GM21825 (cell line): Measurements from ENCODE around the gene ENGASE.

Experiments
- ATAC-seq: cut with Tn5 transposase; IDR thresholded peaks from one replicate; pipeline ENCODE4 v1.9.1; 2021; ENCODE audit warnings: mild to moderate bottlenecking, moderate library complexity; ENCODE audit not compliant: unreplicated experiment

The ENGASE gene

DNA sequence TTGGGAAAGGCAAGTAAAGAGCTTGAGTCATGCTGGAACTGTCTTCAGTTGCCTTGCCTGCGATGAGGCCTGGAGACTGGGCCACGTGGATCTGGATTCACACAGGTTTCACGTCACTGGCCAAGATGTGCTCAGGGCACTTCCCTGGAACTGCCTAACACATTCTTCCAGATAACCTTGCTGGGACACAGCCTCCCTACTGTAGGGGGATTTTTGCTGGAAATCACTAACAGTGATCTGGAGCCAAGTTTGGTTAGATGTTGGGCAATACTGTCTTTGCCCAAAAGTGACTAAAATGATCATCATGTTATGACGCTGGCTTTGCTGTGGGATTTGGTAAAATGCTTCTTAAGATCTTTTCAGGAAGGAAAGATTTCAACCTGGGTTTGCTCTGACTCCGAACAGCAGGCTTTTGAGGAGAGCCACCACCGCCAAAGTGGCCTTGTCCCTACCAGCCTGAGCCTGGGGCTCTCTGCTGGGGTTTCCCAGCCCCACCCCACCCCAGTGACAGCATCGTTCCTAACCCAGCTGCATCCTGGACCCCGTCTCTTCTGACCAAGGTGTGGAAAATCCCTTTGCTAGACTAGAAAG is 36.0 kb upstream of the ENGASE start:
- no peak for ATAC-seq

DNA sequence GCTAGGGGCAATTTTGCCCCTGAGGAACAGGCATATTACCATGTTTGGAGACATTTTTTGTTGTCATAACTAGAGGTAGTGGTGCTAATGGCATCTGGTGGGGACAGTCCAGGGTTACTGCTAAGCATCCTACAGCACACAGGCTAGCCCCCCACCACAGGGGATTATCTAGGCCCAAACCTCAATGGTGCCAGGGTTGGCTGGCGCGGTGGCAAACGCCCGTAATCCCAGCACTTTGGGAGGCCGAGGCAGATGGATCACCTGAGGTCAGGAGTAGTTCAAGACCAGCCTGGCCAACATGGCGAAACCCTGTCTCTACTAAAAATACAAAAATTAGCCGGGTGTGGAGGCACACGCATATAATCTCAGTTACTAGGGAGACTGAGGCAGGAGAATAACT is 35.5 kb upstream of the ENGASE start:
- no peak for ATAC-seq

DNA sequence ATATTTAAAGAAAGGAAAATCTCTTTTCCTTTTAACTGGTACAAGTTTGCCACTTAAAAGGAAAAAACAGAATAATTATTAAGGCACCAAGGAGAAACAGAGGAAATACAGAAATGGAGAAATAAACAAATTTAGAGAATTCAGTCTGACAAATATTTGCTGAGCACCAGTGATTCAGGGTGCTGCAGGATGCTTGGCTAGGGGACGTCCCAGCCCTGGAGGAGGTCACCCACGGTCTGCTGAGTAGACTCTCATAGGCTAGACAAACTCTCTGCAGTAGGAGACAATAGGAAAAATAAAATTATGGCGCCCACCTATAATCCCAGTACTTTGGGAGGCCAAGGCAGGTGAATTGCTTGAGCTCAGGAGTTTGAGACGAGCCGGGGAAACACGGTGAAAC is 34.7 kb upstream of the ENGASE start:
- ATAC-seq, result no peak

DNA sequence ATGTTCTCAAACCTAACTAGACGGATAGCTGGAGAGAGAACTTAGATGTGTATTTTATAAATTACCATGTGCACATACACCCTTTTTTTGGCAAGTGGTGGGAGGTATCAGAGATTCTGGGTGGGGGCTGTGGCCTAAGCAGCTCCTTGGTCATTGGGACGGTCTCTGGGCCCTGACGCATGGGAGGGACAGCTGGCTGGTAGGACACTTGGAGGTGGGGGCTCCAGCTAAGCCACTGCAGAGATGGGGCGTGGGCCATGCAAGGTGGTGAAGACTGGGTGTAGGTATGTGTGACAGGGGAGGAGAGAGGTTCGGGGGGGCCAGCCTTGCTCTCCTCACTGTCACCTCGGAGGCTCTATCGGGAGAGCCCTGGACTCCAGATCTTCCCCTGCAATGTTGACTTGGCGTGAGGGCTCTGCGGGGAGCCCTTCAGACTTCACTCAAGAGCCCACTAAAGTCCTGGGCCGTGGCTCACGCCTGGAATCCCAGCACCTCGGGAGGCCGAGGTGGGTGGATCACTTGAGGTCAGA is 33.5 kb upstream of the ENGASE start:
- no peak for ATAC-seq

DNA sequence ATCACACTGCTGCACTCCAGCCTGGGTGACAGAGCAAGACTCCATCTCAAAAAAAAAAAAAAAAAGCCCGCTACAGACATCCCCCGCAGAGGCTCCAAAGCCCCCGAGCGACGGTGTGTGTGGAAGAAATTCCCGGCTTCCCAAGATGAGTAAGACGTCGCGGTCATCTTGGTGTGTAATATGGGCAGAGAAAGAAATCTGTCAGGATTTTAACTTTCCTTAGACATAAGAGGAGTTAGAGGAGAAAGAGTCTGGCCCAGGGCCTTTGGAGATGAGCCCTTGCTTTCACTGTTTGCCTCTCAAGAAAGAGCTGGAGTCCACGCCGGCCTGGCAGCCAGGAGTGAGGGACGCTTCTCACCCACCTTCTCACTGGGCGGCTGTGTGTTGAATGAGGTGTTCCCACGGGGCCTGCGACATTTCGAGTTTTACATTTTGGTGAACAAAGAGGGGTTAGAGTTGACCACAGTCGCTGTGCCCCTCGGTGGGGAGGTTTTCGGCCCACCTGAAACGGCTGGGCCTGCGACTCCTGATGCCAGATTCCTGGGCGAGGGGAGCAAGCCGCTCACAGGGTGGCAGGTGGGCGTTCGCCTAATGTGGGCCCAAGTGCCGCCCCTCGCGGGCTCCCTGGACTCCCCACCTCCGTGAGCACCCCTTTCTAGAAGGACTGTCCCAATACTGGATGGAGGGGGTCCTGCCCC is 32.8 kb upstream of the ENGASE start:
- ATAC-seq, result no peak

DNA sequence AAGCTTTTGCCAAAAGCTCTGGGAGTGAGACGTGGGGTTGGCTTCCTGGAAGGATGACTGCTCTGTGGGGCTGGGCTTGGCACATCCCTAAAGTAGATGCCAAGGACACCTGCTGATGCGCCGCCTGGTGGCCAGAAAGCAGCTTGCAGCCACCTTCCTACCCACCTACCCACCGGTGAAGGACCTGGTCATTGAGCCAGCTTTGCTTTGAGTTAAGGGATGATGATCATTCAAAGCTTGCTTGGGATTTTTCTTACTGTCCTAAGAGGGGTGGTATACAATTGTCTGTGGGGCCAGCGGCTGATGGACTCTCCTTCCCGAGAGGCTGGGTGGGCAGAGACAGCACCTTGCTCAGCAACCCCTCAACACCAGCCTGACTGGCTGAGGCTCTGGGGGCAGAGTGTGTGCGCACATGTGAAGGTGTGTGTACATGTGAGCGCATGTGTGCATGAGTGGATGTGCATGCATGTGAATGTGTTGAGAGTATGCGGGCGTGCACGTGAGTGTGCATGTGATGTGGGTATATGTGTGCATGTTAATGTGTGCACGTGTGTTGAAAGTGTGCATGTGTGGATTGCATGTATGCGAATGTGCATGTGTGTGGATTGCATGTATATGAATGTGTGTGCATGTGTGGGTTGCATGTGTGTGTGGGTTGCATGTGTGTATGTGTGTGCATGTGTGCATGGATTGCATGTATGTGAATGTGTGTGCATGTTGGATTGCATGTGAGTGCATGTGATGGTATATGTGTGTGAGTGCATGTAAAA is 32.0 kb upstream of the ENGASE start:
- ATAC-seq, result no peak

DNA sequence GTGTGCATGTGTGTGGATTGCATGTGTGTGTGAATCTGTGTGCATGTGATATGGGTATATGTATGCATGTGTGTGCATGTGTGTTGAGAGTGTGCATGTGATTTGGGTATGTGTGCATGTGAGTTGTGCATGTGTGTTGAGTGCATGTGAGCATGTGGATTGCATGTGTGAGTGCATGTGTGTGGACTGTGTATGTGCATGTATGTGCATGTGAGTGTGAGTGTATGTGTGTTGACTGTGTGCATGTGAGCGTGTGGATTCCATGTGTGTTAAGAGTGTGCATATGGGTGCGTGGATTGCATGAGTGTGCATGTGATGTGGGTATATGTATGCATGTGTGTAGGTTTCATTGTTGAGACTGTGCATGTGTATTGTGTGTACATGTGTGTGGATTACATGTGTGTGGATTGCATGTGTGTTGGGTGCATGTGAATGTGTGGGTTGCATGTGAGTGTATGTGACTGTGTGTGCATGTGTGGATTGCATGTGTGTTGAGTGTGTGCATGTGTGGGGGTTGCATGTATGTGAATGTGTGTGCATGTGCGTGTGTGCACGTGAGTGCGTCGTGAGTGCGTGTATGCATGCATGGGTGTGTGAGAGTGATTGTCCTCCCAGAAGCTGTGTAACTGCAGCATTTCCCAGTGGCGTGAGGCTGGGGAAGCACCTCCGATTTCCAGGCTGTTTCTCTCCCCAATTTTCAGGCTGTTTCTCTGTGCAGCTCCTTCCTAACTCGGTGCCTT is 31.3 kb upstream of the ENGASE start:
- ATAC-seq, result no peak

DNA sequence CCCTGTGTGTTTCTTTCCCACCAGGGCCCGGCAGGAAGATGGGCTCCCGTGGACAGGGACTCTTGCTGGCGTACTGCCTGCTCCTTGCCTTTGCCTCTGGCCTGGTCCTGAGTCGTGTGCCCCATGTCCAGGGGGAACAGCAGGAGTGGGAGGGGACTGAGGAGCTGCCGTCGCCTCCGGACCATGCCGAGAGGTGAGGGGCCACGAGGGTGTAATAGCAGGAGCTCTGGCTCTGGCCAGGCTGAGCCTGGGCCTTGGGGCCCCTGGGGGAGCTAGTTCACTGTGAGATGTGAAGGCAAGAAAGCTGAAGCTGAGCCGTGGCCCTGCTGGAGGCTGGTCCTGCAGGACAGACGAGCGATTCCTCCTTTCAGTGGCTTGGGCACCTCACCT is 30.7 kb upstream of the ENGASE start:
- ATAC-seq, result no peak

DNA sequence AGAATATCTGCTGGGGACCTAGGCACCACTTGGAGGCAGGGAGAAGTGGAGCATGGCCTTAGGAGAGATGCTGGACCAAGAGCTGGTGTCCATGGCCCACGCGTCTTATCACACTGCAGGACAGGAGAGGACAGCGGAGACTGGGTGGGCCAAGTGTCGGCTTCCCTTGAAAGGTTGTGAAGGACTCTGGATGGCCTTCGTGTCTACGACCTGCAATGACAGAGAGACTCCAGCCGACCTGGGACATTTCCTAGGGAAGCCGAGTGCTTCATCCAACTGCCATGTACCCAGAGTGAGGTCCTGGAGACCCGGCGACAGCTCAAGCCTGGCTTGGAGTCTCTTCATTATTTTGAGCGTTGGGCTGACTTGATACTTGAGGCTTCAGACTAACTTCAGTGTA is 30.2 kb upstream of the ENGASE start:
- ATAC-seq, result no peak

DNA sequence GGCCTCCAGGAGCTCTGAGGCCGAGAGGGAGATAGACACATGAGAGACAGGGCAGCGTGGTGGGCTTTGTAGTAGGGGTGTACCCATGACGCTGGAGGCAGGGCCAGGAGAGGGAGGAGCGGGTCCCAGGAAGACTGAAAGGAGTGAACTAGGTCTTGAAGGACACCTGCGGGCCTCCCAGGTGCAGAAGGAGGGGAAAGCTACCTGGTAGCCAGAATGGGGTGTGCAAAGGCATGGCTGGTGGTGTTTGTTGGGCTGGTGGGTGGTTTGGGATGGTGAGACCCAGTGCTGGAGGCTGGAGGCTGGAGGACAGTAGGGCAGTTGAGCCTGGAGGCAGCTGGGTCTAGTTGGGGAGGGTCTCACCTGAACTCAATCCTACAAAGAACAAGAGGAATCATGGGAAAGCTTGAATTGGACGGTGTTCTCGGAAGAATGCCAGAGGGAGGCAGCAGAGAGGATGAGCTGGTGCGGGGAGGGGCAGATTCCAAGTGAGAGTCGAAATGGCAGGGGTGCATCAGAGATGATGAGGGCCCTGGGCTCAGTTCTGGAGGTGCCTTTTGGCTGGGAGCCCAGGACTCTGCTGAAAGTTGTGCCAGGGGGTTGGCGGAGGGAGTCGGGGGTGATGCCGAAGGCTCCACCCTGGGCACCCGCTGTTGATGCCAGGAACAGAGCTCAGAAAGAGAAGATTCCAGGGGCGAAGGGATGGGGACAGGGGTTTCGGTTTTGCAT is 29.5 kb upstream of the ENGASE start:
- no peak for ATAC-seq

DNA sequence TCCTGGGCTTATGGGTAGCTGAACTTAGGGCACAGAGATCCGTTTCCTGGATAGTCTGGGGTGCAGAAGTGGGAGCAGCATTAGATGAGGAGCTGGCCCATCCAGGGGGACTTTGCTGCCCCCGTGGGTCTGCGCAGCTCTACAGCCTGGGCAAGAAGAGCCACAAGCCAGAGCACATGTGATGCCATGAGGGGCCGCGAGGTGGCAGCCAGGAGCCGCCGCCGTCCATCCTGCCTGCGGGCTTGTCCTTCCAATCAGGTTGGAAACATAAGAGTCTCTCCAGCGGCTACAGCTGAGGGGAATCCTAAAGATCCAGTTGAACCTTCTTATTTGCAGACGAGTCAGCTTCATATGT is 28.8 kb upstream of the ENGASE start:
- ATAC-seq, result no peak

DNA sequence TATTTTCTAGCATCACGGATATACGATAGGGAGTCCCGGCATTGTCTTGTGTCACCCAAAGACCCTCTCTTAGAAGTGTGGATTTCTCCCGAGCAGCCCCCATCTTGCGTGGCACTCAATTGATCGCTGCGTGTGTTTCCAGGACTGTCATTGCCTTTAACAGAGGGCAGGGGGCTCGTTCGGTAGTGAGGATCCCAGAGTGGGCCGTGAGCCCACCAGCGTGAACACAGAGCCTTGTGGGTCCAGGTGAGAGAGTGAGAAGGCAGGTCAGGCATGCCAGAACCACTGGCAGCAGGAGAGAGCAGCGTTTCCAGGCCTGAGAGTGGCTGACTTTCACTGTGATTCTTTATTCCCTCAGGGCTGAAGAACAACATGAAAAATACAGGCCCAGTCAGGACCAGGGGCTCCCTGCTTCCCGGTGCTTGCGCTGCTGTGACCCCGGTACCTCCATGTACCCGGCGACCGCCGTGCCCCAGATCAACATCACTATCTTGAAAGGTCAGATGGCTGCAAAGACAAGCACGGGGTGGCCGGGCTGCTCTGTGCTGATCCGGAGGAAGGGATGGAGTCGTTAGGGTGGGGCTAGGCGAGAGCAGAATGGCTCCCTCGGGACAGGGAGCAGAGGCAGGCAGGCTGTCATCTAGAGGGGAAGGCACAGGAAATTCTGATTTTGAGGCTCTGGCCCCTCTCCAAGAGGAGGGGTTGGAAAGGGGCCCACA is 28.3 kb upstream of the ENGASE start:
- no peak for ATAC-seq

DNA sequence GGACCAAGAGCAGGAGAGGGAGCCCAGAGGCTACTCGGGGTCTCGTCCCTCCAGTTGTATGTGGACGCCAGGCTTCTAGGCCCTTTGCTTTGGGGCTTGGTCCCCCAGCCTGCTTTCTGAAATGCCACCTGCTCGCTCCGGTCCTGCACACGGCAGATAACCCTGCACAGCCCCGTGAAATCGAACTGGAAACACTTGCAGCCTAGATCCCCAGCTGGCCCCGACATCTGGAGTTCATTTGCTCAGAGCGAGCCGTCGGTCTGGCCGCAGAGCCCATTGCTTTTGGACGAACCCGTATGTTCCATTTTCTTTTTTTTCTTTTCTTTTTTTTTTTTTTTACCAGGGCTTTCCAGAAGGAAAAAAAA is 27.7 kb upstream of the ENGASE start:
- no peak for ATAC-seq

DNA sequence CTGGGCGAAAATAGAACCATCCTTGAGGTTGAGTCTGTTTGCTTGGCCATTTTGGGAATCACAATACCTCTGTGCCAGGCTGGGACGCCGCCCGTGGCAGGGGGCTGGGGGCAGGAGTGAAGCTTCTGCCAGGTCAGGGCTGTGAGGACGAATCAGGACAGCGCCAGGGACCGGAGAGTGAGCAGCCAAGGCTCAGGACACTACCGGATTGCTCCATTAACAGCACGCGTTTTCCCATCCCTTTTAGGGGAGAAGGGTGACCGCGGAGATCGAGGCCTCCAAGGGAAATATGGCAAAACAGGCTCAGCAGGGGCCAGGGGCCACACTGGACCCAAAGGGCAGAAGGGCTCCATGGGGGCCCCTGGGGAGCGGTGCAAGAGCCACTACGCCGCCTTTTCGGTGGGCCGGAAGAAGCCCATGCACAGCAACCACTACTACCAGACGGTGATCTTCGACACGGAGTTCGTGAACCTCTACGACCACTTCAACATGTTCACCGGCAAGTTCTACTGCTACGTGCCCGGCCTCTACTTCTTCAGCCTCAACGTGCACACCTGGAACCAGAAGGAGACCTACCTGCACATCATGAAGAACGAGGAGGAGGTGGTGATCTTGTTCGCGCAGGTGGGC is 27.2 kb upstream of the ENGASE start:
- ATAC-seq, result no peak

DNA sequence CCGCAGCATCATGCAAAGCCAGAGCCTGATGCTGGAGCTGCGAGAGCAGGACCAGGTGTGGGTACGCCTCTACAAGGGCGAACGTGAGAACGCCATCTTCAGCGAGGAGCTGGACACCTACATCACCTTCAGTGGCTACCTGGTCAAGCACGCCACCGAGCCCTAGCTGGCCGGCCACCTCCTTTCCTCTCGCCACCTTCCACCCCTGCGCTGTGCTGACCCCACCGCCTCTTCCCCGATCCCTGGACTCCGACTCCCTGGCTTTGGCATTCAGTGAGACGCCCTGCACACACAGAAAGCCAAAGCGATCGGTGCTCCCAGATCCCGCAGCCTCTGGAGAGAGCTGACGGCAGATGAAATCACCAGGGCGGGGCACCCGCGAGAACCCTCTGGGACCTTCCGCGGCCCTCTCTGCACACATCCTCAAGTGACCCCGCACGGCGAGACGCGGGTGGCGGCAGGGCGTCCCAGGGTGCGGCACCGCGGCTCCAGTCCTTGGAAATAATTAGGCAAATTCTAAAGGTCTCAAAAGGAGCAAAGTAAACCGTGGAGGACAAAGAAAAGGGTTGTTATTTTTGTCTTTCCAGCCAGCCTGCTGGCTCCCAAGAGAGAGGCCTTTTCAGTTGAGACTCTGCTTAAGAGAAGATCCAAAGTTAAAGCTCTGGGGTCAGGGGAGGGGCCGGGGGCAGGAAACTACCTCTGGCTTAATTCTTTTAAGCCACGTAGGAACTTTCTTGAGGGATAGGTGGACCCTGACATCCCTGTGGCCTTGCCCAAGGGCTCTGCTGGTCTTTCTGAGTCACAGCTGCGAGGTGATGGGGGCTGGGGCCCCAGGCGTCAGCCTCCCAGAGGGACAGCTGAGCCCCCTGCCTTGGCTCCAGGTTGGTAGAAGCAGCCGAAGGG is 26.4 kb upstream of the ENGASE start:
- no peak for ATAC-seq

DNA sequence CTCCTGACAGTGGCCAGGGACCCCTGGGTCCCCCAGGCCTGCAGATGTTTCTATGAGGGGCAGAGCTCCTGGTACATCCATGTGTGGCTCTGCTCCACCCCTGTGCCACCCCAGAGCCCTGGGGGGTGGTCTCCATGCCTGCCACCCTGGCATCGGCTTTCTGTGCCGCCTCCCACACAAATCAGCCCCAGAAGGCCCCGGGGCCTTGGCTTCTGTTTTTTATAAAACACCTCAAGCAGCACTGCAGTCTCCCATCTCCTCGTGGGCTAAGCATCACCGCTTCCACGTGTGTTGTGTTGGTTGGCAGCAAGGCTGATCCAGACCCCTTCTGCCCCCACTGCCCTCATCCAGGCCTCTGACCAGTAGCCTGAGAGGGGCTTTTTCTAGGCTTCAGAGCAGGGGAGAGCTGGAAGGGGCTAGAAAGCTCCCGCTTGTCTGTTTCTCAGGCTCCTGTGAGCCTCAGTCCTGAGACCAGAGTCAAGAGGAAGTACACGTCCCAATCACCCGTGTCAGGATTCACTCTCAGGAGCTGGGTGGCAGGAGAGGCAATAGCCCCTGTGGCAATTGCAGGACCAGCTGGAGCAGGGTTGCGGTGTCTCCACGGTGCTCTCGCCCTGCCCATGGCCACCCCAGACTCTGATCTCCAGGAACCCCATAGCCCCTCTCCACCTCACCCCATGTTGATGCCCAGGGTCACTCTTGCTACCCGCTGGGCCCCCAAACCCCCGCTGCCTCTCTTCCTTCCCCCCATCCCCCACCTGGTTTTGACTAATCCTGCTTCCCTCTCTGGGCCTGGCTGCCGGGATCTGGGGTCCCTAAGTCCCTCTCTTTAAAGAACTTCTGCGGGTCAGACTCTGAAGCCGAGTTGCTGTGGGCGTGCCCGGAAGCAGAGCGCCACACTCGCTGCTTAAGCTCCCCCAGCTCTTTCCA is 25.5 kb upstream of the ENGASE start:
- ATAC-seq, result no peak

DNA sequence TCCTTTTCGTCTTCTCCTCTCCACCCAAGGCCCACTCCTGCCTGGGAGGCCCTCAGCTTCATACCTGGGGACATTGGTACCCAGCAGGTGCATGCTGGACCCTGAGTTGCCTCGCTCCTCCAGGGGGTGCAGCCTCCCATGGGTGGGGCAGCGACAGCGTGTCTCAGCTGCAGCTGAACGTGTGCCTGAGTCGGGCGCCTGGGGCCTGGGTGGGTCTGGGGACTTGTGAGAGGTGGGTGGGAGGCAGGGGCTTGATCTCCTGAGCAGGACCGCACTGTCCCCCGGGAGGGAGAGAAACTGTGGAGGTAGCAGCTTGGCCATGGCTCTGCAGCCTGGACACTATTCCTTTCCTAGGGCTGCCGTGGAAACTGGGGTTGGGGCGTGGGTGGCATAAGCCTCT is 24.8 kb upstream of the ENGASE start:
- no peak for ATAC-seq

DNA sequence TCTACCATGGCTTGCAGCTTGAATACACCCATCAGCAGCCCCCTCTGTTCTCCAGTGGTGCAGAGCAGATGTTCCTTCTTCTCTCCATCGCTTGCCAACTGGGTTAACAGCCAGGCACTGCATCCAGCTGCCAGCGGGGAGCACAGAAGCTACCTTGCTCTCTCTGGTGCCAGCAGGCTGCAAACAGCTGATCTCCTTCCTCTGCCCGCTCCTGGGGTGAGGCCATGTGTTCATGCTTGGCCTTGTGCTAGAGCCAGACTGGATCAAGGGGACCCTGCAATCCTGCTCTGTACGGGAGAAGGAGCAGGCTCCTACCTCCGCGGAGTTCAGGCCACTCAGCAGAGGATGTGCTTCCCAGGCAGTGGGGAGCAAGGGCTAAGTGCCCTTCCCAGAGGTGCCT is 24.1 kb upstream of the ENGASE start:
- ATAC-seq, result no peak
